B cell (primary cell): Measurements from ENCODE around the gene TGFBR3. TPM values are rescaled to one million over a fixed set of nuclear protein-coding genes. Genes with fewer than 3 reads are reported as not detected.

ENCODE experiments used
- ATAC-seq: fragments of 200-7000 bp; cut with Tn5 transposase; one replicate; pipeline ENCODE4 v1.10.0; 2021; ENCODE audit warnings: low read depth, mild to moderate bottlenecking, moderate number of reproducible peaks, moderate library complexity
- CTCF ChIA-PET: fragments of 350-600 bp; sonication (Branson Sonifier 250); formaldehyde crosslinking; loops from one replicate; lab custom pipeline; 2021; ENCODE audit warnings: antibody characterized with exemption, inconsistent platforms; lab: Charles Lee
- POLR2A ChIA-PET: fragments of 350-600 bp; sonication (Branson Sonifier 250); formaldehyde crosslinking; loops from one replicate; lab custom pipeline; 2021; ENCODE audit warnings: antibody characterized with exemption; lab: Charles Lee
- DNase-seq: peaks from one replicate; pipeline ENCODE4 v3.0.0; 2013
- H2AFZ ChIP-seq: 2 replicates; pipeline ENCODE4 v1.6.1; 2012; ENCODE audit warnings: mild to moderate bottlenecking, low read depth, low read length; ENCODE audit not compliant: insufficient read depth, poor library complexity, severe bottlenecking
- H3K27ac ChIP-seq, 2 donors: 1 replicate in 1 of 2; 2 replicates in 1 of 2; pipeline ENCODE4 v1.5.1; 2012 to 2013; ENCODE audit warnings: low read length in 2 of 2, mild to moderate bottlenecking in 2 of 2, moderate library complexity in 1 of 2
- H3K27me3 ChIP-seq, 4 experiments: fragments of 200-600 bp in 1 of 4; sonication (generic) in 1 of 4; replicated peaks in 1 of 4; 1 replicate in 2 of 4; 2 replicates in 2 of 4; pipeline versions ENCODE4 v1.6.1 to v1.7.0; 2013 to 2016; ENCODE audit warnings: low read length in 3 of 4, mild to moderate bottlenecking in 2 of 4, mixed read lengths in 1 of 4, moderate library complexity in 1 of 4; ENCODE audit not compliant: insufficient read depth in 4 of 4, control insufficient read depth in 3 of 4; ENCODE audit errors: control extremely low read depth in 1 of 4
- H3K36me3 ChIP-seq, 2 experiments: replicated peaks in 1 of 2; 1 replicate in 1 of 2; 2 replicates in 1 of 2; pipeline versions ENCODE4 v1.6.1 to v1.7.1; 2013; ENCODE audit warnings: low read length in 1 of 2; ENCODE audit not compliant: insufficient read depth in 2 of 2, control insufficient read depth in 1 of 2; ENCODE audit errors: control extremely low read depth in 1 of 2, extremely low read depth in 1 of 2
- H3K4me1 ChIP-seq, 2 donors: fragments of 200-600 bp in 1 of 2; sonication (generic) in 1 of 2; 1 replicate in 1 of 2; 2 replicates in 1 of 2; pipeline versions ENCODE4 v1.5.1 to v1.6.1; 2013 to 2017; ENCODE audit warnings: low read length in 2 of 2; ENCODE audit not compliant: control insufficient read depth in 2 of 2, insufficient read depth in 2 of 2
- H3K4me2 ChIP-seq: replicated peaks from 2 replicates; pipeline ENCODE3; 2012; ENCODE audit warnings: mild to moderate bottlenecking, low read depth, low read length; ENCODE audit not compliant: poor library complexity, severe bottlenecking
- H3K4me3 ChIP-seq, 5 experiments: fragments of 200-600 bp in 1 of 5; sonication (generic) in 1 of 5; 1 replicate in 3 of 5; 2 replicates in 2 of 5; pipeline versions ENCODE4 v1.5.1 to v1.7.0; 2011 to 2016; ENCODE audit warnings: low read length in 4 of 5, mild to moderate bottlenecking in 4 of 5, low read depth in 2 of 5, control low read depth in 1 of 5, moderate library complexity in 1 of 5; ENCODE audit not compliant: insufficient read depth in 1 of 5; ENCODE audit errors: control extremely low read depth in 1 of 5, extremely low read depth in 1 of 5
- H3K79me2 ChIP-seq: fragments of 200-600 bp; sonication (generic); one replicate; pipeline ENCODE4 v1.6.0; 2016; ENCODE audit warnings: low read length; ENCODE audit not compliant: control insufficient read depth, insufficient read depth
- H3K9ac ChIP-seq: fragments of 200-600 bp; sonication (generic); 2 replicates; pipeline ENCODE4 v1.6.1; 2017; ENCODE audit warnings: mild to moderate bottlenecking, low read length, moderate library complexity
- H3K9me3 ChIP-seq, 3 donors: one replicate each; pipeline versions ENCODE4 v1.6.1 to v1.7.1; 2013; ENCODE audit warnings: low read length in 2 of 3; ENCODE audit not compliant: control insufficient read depth in 2 of 3, insufficient read depth in 1 of 3; ENCODE audit errors: control extremely low read depth in 1 of 3
- H4K20me1 ChIP-seq: 2 replicates; pipeline ENCODE4 v1.6.0; 2012; ENCODE audit warnings: mild to moderate bottlenecking, low read length; ENCODE audit not compliant: insufficient read depth, control insufficient read depth, poor library complexity, severe bottlenecking
- H3K27ac Mint-ChIP-seq: one replicate; pipeline ENCODE4 v1.8.0; 2021; ENCODE audit warnings: mixed read lengths
- H3K27me3 Mint-ChIP-seq: one replicate; pipeline ENCODE4 v1.8.0; 2021; ENCODE audit warnings: mixed read lengths
- H3K4me1 Mint-ChIP-seq: one replicate; pipeline ENCODE4 v1.8.0; 2021; ENCODE audit warnings: mixed read lengths
- H3K4me3 Mint-ChIP-seq: one replicate; pipeline ENCODE4 v1.8.0; 2021; ENCODE audit warnings: mixed read lengths
- H3K9me3 Mint-ChIP-seq: one replicate; pipeline ENCODE4 v1.8.0; 2022; ENCODE audit warnings: mixed read lengths; ENCODE audit not compliant: insufficient read depth
- CTCF ChIP-seq: fragments of 200-600 bp; IDR thresholded peaks from one replicate; pipeline ENCODE4 v1.8.0; 2022; ENCODE audit warnings: antibody characterized with exemption, mild to moderate bottlenecking
- EZH2 ChIP-seq: IDR thresholded peaks from 2 replicates; pipeline ENCODE4 v1.6.1; 2012; ENCODE audit warnings: borderline replicate concordance, low read depth, mild to moderate bottlenecking, moderate library complexity, low read length; ENCODE audit not compliant: insufficient read depth, poor library complexity, severe bottlenecking
- WGBS: methylation state at CpG from one replicate; pipeline ENCODE4 v1.1.5; 2013; ENCODE audit warnings: missing lambda C conversion rate; ENCODE audit not compliant: insufficient coverage; 5-methylcytosine and 5-hydroxymethylcytosine counted together
- intact Hi-C: fragments of 100-400 bp; cut with micrococcal nuclease; formaldehyde crosslinking; loops from one replicate; pipeline ENCODE4 v1.10.0; 2022
- polyA plus RNA-seq: library from polyadenylated mRNA; depleted of rRNA; stranded (reverse); fragments of >200 nt; gene quantifications from 2 replicates; pipeline ENCODE4 v1.2.3, GENCODE V29; 2012
- total RNA-seq, 2 donors: library from RNA; stranded (reverse); fragments of 120-200 nt in 1 of 2; gene quantifications; 1 replicate in 1 of 2; 2 replicates in 1 of 2; pipeline versions ENCODE4 v1.2.3 to v1.2.4, GENCODE V29; 2013 to 2022

The TGFBR3 gene
- total and polyA plus RNA-seq, 2 donors (not counting 1 experiment from before 2014, with no cell fraction given): 0.10 to 0.12 TPM

GRCh38 chr1:91928026-91928425 lies 42.1 kb upstream of the TGFBR3 start:
- H3K4me3 ChIP-seq: no peak overlapping the region

GRCh38 chr1:91925644-91926435 lies 39.9 kb upstream of the TGFBR3 start:
- Histone ChIP-seq H3K9ac (no peak overlapping the region), H3K27me3 (no peaks in the 10 kb centered on the region), H3K79me2 (no peaks in the 10 kb centered on the region), H3K4me1 (no peaks in the 10 kb centered on the region), H2AFZ (no peak overlapping the region), H3K4me2 (no peak overlapping the region), H3K36me3 (no peaks in the 10 kb centered on the region), H4K20me1 (no peaks in the 10 kb centered on the region), H3K27ac (no peak overlapping the region), H3K9me3 (no peaks in the 10 kb centered on the region), H3K4me3 (no peak overlapping the region)
- no peaks in the 10 kb centered on the region for H3K4me1 Mint-ChIP-seq
- TF ChIP-seq EZH2 (no peak), CTCF (no peak)
- intact Hi-C loops: no loop called here
- H3K27me3 Mint-ChIP-seq: peaks cover 3% of the 10 kb centered on the region
- no peaks in the 10 kb centered on the region for H3K9me3 Mint-ChIP-seq
- ATAC-seq (no peak), DNase-seq (no peak)
- H3K27ac Mint-ChIP-seq: no peak overlapping the region
- ChIA-PET POLR2A (no interaction called here), CTCF (interaction anchor here (0.9 to 7.3 kb wide), 4 partner anchors 29 to 759 kb away, joined by 3 to 93 read pairs (median 8); no protein-coding TSS in a partner anchor)
- no peak overlapping the region for H3K4me3 Mint-ChIP-seq
- 100% methylated on average over 2 of the region's 4 CpGs for WGBS

More at GRCh38 chr1:91928026-91928425, 42.1 kb upstream of the TGFBR3 start:
- 100% methylated on average over 2 of the region's 2 CpGs for WGBS
- no peaks in the 10 kb centered on the region for H3K79me2 ChIP-seq
- intact Hi-C loops: no loop called here
- no peak for TF ChIP-seq EZH2
- POLR2A ChIA-PET: no interaction called here
- H3K9ac ChIP-seq: no peak overlapping the region
- H3K4me1 ChIP-seq: no peaks in the 10 kb centered on the region
- no peak for DNase-seq
- H3K9me3 ChIP-seq: no peaks in the 10 kb centered on the region
- H3K27me3 Mint-ChIP-seq: peaks cover 2% of the 10 kb centered on the region
- H4K20me1 ChIP-seq: no peaks in the 10 kb centered on the region
- H3K27me3 ChIP-seq: no peaks in the 10 kb centered on the region
- no peaks in the 10 kb centered on the region for H3K4me1 Mint-ChIP-seq
- no peaks in the 10 kb centered on the region for H3K9me3 Mint-ChIP-seq
- H3K27ac Mint-ChIP-seq: no peak overlapping the region
- H3K4me3 Mint-ChIP-seq: no peak overlapping the region
- CTCF ChIA-PET: interaction anchor here (0.8 to 7.3 kb wide), 7 partner anchors 10 to 1882 kb away, joined by 3 to 93 read pairs (median 5); no protein-coding TSS in a partner anchor
- ATAC-seq: no peak
- no peak overlapping the region for H2AFZ ChIP-seq
- no peak overlapping the region for H3K27ac ChIP-seq
- no peak overlapping the region for H3K4me2 ChIP-seq
- H3K36me3 ChIP-seq: no peaks in the 10 kb centered on the region
